ENCODE measurements around the gene CAPN11.
"Not testable (repeated sequence)": the region's sequence is repeated elsewhere in the genome, so short reads cannot be mapped to it uniquely, and the experiment has no call there.

CAPN11 gene

GRCh38 chr6:44181784-44182183 lies 23.2 kb downstream of the CAPN11 start:
- not testable (repeated sequence) for DNase-seq (ENCODE audit: low read depth)

- DNase-seq (ENCODE audit: low read depth): no peak
Measured at GRCh38 chr6:44182911-44183390, 24.3 kb downstream of the CAPN11 start.

- no peak for DNase-seq (ENCODE audit: low read depth)
Measured at GRCh38 chr6:44183783-44184182, 25.2 kb downstream of the CAPN11 start.

GRCh38 chr6:44185356-44185755 lies 26.7 kb downstream of the CAPN11 start:
- DNase-seq (ENCODE audit: low read depth): not testable (repeated sequence)

GRCh38 chr6:44185953-44186634 lies 27.5 kb downstream of the CAPN11 start:
- no peak for DNase-seq (ENCODE audit: low read depth)

GRCh38 chr6:44186635-44187025 lies 28.0 kb downstream of the CAPN11 start:
- DNase-seq (ENCODE audit: low read depth): no peak

GRCh38 chr6:44188819-44189218 lies 30.2 kb downstream of the CAPN11 start:
- no peak for DNase-seq (ENCODE audit: low read depth)

GRCh38 chr6:44189257-44189656 lies 30.6 kb downstream of the CAPN11 start:
- no peak for DNase-seq (ENCODE audit: low read depth)

- no peak for DNase-seq (ENCODE audit: low read depth)
Measured at GRCh38 chr6:44190715-44191114, 32.1 kb downstream of the CAPN11 start.

- no peak for DNase-seq (ENCODE audit: low read depth)
Measured at GRCh38 chr6:44192428-44193041, 33.9 kb downstream of the CAPN11 start.

GRCh38 chr6:44193307-44193910 lies 34.8 kb downstream of the CAPN11 start:
- no peak for DNase-seq (ENCODE audit: low read depth)

GRCh38 chr6:44194326-44194725 lies 35.7 kb downstream of the CAPN11 start:
- no peak for DNase-seq (ENCODE audit: low read depth)

GRCh38 chr6:44196351-44196750 lies 37.7 kb downstream of the CAPN11 start:
- DNase-seq (ENCODE audit: low read depth): not testable (repeated sequence)

GRCh38 chr6:44198684-44199083 lies 40.1 kb downstream of the CAPN11 start:
- no peak for DNase-seq (ENCODE audit: low read depth)

GRCh38 chr6:44199883-44200282 lies 41.3 kb downstream of the CAPN11 start:
- no peak for DNase-seq (ENCODE audit: low read depth)

GRCh38 chr6:44201200-44201599 lies 42.6 kb downstream of the CAPN11 start:
- no peak for DNase-seq (ENCODE audit: low read depth)

- no peak for DNase-seq (ENCODE audit: low read depth)
Measured at GRCh38 chr6:44201638-44202303, 43.2 kb downstream of the CAPN11 start.

- DNase-seq (ENCODE audit: low read depth): no peak
Measured at GRCh38 chr6:44202332-44202971, 43.8 kb downstream of the CAPN11 start.

GRCh38 chr6:44202972-44203750 lies 44.5 kb downstream of the CAPN11 start:
- DNase-seq (ENCODE audit: low read depth): no peak

- DNase-seq (ENCODE audit: low read depth): no peak
Measured at GRCh38 chr6:44203955-44204354, 45.3 kb downstream of the CAPN11 start.

- no peak for DNase-seq (ENCODE audit: low read depth)
Measured at GRCh38 chr6:44207966-44208365, 49.3 kb downstream of the CAPN11 start.

Data from activated T-cell treated with anti-CD3 and anti-CD28 coated beads for 48 hours (primary cell).